HG03565 (cell line): ENCODE measurements around the gene ADAMTS3.
A peak's percentile ranks its signal among the peaks of the same experiment; 100 is the strongest.
"Not testable (repeated sequence)": the region's sequence is repeated elsewhere in the genome, so short reads cannot be mapped to it uniquely, and the experiment has no call there.

Experiments used
- ATAC-seq: cut with Tn5 transposase; IDR thresholded peaks from one replicate; pipeline ENCODE4 v1.9.1; 2021; ENCODE audit warnings: mild to moderate bottlenecking, moderate library complexity; ENCODE audit not compliant: unreplicated experiment

Gene ADAMTS3

GRCh38 chr4:72553540-72554337, 15.3 kb downstream of the ADAMTS3 start:
- no peak for ATAC-seq

- ATAC-seq = no peak
Observed at GRCh38 chr4:72552447-72552846, 16.6 kb downstream of the ADAMTS3 start.

- no peak for ATAC-seq
Observed at GRCh38 chr4:72546456-72546855, 22.6 kb downstream of the ADAMTS3 start.

DNA sequence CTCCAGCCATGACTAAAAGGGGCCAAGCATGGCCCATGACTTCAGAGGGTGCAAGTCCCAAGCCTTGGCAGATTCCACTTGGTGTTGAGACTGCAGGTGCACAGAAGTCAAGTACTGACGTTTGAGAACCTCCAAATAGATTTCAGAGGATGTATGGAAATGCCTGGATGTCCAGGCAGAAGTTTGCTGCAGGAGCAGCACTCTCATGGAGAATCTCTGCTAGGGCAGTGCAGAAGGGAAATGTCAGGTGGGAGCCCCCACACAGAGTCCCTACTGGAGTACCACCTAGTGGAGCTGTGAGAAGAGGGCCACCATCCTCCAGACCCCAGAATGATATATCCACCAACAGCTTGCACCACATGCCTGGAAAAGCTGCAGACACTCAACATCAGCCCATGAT, 28.3 kb downstream of the ADAMTS3 start:
- not testable (repeated sequence) for ATAC-seq

- no peak for ATAC-seq
Observed at GRCh38 chr4:72538006-72538405, 31.0 kb downstream of the ADAMTS3 start.

DNA sequence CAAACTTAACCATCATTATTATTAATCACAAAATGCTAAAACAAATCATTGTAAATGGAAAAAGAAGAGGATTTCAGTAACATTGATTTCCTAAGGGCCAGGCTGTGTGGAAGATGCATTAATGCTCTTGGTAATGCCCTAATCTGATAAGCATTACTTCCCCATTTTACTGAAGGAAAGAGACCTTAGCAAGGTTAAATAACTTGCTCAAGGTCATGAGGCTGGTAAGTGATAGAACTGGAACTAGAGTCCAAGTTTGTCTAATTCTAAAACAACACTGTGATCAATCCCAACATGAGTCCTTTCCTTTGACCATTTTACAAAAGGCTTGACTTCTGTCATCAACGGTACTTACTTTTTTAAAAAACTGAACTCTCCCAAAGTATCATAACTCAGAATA, 32.6 kb downstream of the ADAMTS3 start:
- ATAC-seq = no peak

DNA sequence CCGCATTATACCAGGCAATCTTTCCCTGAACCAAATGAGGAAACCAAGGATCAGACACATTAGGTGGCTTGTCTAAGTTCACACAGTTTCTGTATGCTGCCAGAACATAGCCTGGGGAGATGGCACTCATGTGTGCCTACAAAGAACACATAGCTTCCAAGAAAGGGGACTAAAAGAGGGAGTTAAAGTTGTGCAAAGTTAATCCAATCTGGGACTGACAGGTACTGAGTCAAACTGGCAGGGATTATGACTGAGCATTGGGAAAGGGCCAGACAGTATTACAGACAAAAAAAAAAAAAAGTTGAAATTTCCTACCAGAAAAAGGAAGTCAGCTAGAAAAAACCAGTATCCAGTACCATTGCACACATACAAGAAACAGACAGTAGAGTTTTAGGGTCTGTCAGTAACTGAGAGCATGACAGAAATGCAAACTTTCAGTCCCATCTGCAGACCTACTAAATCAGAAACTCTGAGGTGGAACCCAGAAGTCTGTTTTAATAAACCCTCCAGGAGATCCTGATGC, 37.2 kb downstream of the ADAMTS3 start:
- ATAC-seq = no peak

- no peak for ATAC-seq
Observed at GRCh38 chr4:72531322-72531721, 37.7 kb downstream of the ADAMTS3 start.

GRCh38 chr4:72529148-72529822, 39.7 kb downstream of the ADAMTS3 start:
- ATAC-seq = no peak

DNA sequence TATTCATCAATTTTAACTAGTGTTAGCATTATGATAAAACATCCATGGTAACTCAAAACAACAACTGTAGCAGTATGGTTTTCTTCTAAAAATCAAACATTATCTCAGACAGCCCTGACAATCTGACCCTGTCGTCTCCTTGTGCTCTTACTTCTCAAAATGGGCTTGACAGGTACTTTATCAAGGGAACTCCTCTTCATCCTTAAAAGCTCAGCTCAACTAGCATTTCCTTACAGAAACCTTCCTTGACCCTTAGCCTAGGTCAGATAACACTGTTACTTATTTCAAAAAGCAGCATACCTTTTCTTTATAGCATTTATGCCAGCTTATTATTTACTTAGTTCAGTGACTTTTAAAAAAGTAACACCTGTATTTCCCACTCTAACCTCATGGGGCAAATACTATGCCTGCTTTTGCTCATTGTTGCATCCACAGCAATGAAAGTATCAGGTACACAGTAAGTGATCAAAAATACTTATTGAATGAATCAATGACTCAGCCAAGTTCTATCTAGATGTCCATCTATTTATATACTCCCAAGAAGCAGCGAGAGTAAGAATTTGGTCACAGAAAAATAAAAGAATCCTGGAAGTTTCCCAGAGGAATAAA, 41.9 kb downstream of the ADAMTS3 start:
- no peak for ATAC-seq

DNA sequence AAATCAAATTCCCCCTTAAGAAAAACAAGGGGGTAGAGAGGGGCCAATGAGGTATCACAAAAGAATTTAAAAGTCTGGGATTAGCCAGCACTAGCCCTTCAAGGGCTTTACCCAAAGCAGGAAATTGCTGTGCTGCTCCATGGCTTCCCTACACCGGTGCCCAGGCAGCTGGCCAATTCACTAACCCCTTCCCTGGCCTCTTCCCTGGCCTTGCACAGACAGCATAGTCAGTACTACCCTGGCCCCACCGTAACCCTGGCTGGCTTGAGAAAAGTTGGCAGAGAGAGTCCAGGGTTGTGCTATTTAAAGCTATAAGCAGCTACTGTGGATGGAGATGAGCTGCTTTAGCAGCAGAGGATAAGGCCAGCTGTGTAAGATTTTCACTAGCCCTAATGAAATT, 43.1 kb downstream of the ADAMTS3 start:
- no peak for ATAC-seq

DNA sequence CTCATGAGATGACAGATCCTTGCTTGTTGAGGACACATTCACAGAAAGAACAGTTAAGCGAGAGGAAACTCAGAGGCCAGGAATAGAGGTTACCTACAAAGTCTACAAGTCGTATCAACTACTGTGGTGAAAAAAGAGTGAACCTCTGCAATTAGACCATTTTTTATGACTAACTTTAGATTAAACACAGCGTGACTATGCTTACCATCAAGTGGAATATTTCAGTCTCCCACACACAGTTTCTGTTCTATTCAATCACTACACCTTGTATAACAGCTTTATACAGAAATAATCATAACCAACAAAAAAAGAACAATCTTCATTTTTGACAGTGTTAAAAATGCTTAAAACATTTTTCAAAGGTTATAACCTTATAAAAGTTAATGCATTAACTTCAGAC, 46.6 kb downstream of the ADAMTS3 start:
- ATAC-seq = no peak

DNA sequence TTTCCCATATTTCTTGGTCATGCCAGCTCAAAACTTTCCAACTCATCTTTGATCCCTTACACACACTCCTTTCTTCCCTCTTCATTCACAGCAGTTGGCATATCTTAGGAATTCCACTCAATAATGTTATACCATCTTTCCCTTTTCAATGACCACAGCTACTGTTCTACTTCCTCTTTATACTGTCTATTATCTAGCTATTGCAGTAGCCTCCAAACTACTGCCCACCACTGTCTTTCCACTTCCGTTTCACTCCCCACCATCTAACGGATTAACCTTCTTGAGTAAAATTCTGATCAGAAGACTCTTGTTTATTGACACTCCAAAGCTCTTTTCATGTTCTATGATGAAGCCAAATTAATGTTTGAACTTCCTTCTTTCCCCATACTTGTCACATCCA, 55.8 kb downstream of the ADAMTS3 start:
- ATAC-seq = no peak

DNA sequence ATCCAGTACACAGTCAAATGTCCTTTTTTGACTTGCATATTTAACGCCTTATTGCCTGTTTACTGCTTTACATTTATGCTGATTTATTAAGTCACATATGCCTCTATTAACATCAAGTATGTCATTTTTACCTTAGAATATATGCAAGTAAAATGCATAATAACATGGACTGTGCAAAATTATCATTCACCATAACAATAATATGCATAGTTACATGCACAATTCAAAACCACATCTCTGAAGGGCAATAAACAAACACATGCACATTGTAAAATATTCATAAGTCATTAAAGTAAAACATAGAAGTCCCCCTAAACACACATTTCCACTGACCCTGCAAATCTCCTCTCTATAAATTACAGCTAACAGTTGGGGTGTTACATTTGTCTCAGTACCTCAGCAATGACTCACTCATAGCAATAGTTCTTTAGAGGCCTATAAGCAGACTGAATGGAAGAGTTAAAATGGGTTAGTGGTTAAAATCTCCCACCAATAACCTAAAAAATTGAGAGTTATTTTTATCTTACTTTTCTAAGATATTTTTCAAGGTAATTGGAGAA, 61.1 kb downstream of the ADAMTS3 start:
- ATAC-seq = no peak

DNA sequence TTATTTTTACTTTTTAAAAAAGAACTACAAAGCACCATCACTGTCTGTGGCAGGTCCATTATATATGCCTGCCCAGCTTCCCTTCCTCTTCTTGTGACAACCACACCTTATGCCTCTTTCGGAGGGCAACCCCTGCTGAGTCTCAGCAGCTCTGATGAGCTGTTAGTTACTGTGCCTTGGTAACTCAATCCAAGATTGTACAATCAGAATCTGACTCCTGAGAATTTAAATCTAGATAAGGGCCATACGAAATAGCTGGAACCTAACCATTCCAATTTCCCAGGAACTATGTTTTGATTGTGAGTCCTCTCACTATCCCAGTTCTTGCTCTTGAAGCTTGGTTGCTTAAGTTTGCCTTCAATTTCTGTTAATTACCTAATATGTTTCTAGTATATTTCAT, 61.9 kb downstream of the ADAMTS3 start:
- ATAC-seq = no peak

- ATAC-seq = peak; percentile 83
Observed at GRCh38 chr4:72505314-72505744, 63.7 kb downstream of the ADAMTS3 start.

DNA sequence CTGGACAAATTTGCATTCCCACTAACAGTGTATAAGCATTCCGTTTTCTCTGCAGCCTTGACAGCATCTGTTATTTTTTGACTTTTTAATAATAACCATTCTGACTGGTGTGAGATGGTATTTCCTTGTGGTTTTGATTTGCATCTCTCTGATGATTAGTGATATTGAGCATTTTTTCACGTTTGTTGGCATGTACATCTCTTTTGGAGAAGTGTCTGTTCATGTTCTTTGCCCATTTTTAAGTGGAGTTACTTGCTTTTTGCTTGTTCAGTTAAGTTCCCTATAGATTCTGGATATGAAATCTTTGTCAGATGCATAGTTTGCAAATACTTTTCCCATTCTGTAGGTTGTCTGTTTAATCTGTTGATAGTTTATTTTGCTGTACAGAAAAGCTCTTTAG, 68.8 kb downstream of the ADAMTS3 start:
- no peak for ATAC-seq

- ATAC-seq = no peak
Observed at GRCh38 chr4:72496119-72496518, 72.9 kb downstream of the ADAMTS3 start.

GRCh38 chr4:72494156-72494555, 74.9 kb downstream of the ADAMTS3 start:
- ATAC-seq = no peak

DNA sequence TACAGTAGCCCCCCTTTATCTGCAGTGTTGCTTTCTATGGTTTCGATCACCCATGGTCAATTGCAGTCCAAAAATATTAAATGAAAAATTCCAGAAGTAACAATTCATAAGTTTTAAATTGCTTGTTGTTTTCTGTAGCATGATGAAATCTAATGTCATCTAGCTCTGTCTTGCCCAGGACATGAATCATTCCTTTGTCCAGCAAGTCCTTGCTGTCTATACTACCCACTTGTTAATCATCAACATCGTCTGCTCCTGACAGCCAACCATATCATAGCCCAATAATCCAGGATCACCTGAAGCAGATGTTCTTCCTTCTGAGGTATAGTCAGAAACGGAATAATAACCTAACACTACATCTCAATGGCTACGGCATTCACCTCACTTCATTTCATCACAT, 79.8 kb downstream of the ADAMTS3 start:
- ATAC-seq = no peak

DNA sequence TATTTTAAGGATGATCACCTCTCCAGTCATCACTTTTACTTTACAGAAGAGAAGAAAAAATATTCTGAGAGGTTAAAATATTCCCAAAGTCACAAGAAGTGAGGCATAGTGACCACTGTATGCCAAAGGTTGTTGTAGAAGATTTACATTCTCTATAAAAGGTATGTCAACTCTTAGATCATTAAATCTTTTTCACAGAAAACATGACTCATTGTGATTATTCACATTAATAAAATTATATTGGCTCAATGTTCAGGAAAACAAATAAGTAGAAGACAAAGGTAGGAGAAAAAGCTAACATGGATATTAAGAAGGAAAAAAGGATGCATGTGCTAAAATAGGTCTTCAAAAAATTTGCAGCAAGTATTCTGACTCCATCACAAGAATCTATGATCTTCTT, 82.0 kb downstream of the ADAMTS3 start:
- ATAC-seq = no peak
